Measurements from ENCODE around the gene SHQ1.

The SHQ1 gene

GRCh38 chr3:72798552-72799195 is 49.6 kb downstream of the SHQ1 start:
- H4K20me1 ChIP-seq (ENCODE audit: insufficient read depth): no peaks in the 10 kb centered on the region
- TF ChIP-seq CTCF (conservative IDR thresholded peaks at IDR 0.05; ENCODE audit: low read depth, low read length): no peak
- H3K4me3 ChIP-seq (IDR thresholded peaks at IDR 0.05; ENCODE audit: insufficient read depth, low read depth, low read length): no peak overlapping the region
- H3K79me2 ChIP-seq (ENCODE audit: insufficient read depth, low read depth): no peaks in the 10 kb centered on the region
- H3K4me2 ChIP-seq: no peak overlapping the region
- no peak overlapping the region for H3K9ac ChIP-seq
- H2AFZ ChIP-seq (ENCODE audit: low read depth): no peak overlapping the region
- H3K36me3 ChIP-seq (ENCODE audit: insufficient read depth): no peaks in the 10 kb centered on the region
- H3K27me3 ChIP-seq (ENCODE audit: insufficient read depth, low read depth): no peaks in the 10 kb centered on the region
- H3K27ac ChIP-seq: no peak overlapping the region
- H3K4me1 ChIP-seq (ENCODE audit: low read depth, poor library complexity, severe bottlenecking): no peaks in the 10 kb centered on the region

DNA sequence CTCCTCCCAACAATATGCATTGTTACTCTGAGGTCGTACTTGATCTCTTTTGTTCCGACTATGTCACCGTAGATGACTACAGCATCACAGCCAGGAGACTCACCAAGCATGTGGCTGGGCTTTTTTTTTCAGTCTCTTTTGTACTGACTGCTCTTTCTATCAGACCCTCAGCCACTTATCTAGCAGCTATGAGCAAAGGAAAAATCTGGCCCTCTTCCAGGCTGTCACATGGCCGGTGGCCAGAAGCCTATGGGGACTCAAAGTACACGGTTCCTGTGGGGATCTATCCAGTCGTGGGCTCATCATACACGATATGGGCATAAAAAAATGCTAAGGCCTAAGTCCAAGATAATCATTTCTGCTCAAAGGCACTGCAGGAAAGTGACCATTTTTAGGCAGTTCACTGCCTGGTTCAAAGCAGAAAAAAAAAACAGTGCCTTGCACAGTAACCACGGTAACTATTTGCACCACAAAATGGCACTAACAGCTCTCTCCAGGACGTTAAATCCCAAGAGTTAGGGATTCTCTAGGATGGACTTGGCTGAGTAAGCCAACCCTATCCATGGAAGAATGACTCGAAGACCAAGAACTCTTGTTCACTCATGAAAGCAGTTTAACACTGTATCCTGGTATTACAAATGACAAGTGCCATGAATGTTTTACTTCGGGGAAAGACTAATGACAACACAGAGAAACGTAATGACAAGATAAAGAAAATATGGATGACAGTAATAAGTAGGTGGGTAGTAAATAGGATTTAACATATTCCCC is 50.3 kb downstream of the SHQ1 start:
- H3K4me3 ChIP-seq (IDR thresholded peaks at IDR 0.05; ENCODE audit: insufficient read depth, low read depth, low read length): no peak overlapping the region
- no peaks in the 10 kb centered on the region for H3K4me1 ChIP-seq (ENCODE audit: low read depth, poor library complexity, severe bottlenecking)
- no peak overlapping the region for H2AFZ ChIP-seq (ENCODE audit: low read depth)
- H3K27me3 ChIP-seq (ENCODE audit: insufficient read depth, low read depth): no peaks in the 10 kb centered on the region
- no peaks in the 10 kb centered on the region for H4K20me1 ChIP-seq (ENCODE audit: insufficient read depth)
- no peak for TF ChIP-seq CTCF (conservative IDR thresholded peaks at IDR 0.05; ENCODE audit: low read depth, low read length)
- H3K79me2 ChIP-seq (ENCODE audit: insufficient read depth, low read depth): no peaks in the 10 kb centered on the region
- H3K4me2 ChIP-seq: no peak overlapping the region
- no peak overlapping the region for H3K27ac ChIP-seq
- no peak overlapping the region for H3K9ac ChIP-seq
- no peaks in the 10 kb centered on the region for H3K36me3 ChIP-seq (ENCODE audit: insufficient read depth)

GRCh38 chr3:72794079-72794478 is 54.2 kb downstream of the SHQ1 start:
- no peak overlapping the region for H3K4me2 ChIP-seq
- no peak for TF ChIP-seq CTCF (conservative IDR thresholded peaks at IDR 0.05; ENCODE audit: low read depth, low read length)
- peaks cover 5% of the 10 kb centered on the region for H3K4me1 ChIP-seq (ENCODE audit: low read depth, poor library complexity, severe bottlenecking)
- no peaks in the 10 kb centered on the region for H3K27me3 ChIP-seq (ENCODE audit: insufficient read depth, low read depth)
- no peak overlapping the region for H2AFZ ChIP-seq (ENCODE audit: low read depth)
- H3K4me3 ChIP-seq (IDR thresholded peaks at IDR 0.05; ENCODE audit: insufficient read depth, low read depth, low read length): no peak overlapping the region
- no peaks in the 10 kb centered on the region for H3K79me2 ChIP-seq (ENCODE audit: insufficient read depth, low read depth)
- no peaks in the 10 kb centered on the region for H4K20me1 ChIP-seq (ENCODE audit: insufficient read depth)
- no peak overlapping the region for H3K27ac ChIP-seq
- no peak overlapping the region for H3K9ac ChIP-seq
- H3K36me3 ChIP-seq (ENCODE audit: insufficient read depth): no peaks in the 10 kb centered on the region

- Histone ChIP-seq H3K4me2 (no peak overlapping the region), H3K79me2 (ENCODE audit: insufficient read depth, low read depth) (no peaks in the 10 kb centered on the region), H3K36me3 (ENCODE audit: insufficient read depth) (no peaks in the 10 kb centered on the region), H2AFZ (ENCODE audit: low read depth) (no peak overlapping the region), H4K20me1 (ENCODE audit: insufficient read depth) (no peaks in the 10 kb centered on the region), H3K4me3 (IDR thresholded peaks at IDR 0.05; ENCODE audit: insufficient read depth, low read depth, low read length) (no peak overlapping the region), H3K27ac (no peak overlapping the region), H3K9ac (no peak overlapping the region), H3K27me3 (ENCODE audit: insufficient read depth, low read depth) (no peaks in the 10 kb centered on the region), H3K4me1 (ENCODE audit: low read depth, poor library complexity, severe bottlenecking) (peaks cover 5% of the 10 kb centered on the region)
- TF ChIP-seq CTCF (conservative IDR thresholded peaks at IDR 0.05; ENCODE audit: low read depth, low read length): no peak
Observed at GRCh38 chr3:72791161-72791560, 57.1 kb downstream of the SHQ1 start.

Measured in KMS-11 (cell line).